Activated CD4-positive, alpha-beta T cell treated with anti-CD3 and anti-CD28 coated beads, Interleukin-2, Interleukin-4, amounts not matched to agents 100 ng/mL and 50 ng/mL, durations not matched to agents 16 hours and 8 hours (primary cell): ENCODE measurements around the gene ATG13.
"Not testable (repeated sequence)": the region's sequence is repeated elsewhere in the genome, so short reads cannot be mapped to it uniquely, and the experiment has no call there.

ENCODE experiments used
- DNase-seq: peaks from one replicate; pipeline ENCODE4 v3.0.0-alpha.2; 2020; ENCODE audit warnings: low spot score

Gene ATG13

GRCh38 chr11:46617134-46617971 lies at the start of gene ATG13, which contains the start of gene HARBI1:
ATG13 (plus strand) TSS chr11:46617553; CDS start chr11:46644292, 26,739 bp downstream.
HARBI1 (minus strand) TSS chr11:46617227; CDS start chr11:46616237, 990 bp downstream.
- DNase-seq = peak; percentile 93

GRCh38 chr11:46570790-46571398 lies 46.5 kb upstream of the ATG13 start:
- DNase-seq = no peak

GRCh38 chr11:46574656-46575055 lies 42.7 kb upstream of the ATG13 start:
- DNase-seq = peak; percentile 23

- no peak for DNase-seq
These were observed 40.3 kb upstream of the ATG13 start for GRCh38 chr11:46577058-46577457.

- no peak for DNase-seq
These were observed 34.8 kb upstream of the ATG13 start for GRCh38 chr11:46582588-46582987.

GRCh38 chr11:46583513-46583912 lies 33.8 kb upstream of the ATG13 start:
- not testable (repeated sequence) for DNase-seq

- no peak for DNase-seq
These were observed 29.2 kb upstream of the ATG13 start for GRCh38 chr11:46588131-46588530.

- no peak for DNase-seq
These were observed 28.4 kb upstream of the ATG13 start for GRCh38 chr11:46588915-46589314.

- no peak for DNase-seq
These were observed 26.4 kb upstream of the ATG13 start for GRCh38 chr11:46590740-46591605.

- DNase-seq = peak; percentile 88
These were observed 23.6 kb upstream of the ATG13 start, which contains the start of gene AMBRA1 for GRCh38 chr11:46593550-46594373. AMBRA1 (minus strand) TSS chr11:46594023; CDS start chr11:46548380, 45,643 bp downstream.

GRCh38 chr11:46594374-46594700 lies 23.0 kb upstream of the ATG13 start:
- DNase-seq = no peak

GRCh38 chr11:46594785-46595184 lies 22.6 kb upstream of the ATG13 start:
- DNase-seq = no peak

GRCh38 chr11:46597155-46597554 lies 20.2 kb upstream of the ATG13 start:
- no peak for DNase-seq

- peak; percentile 60 for DNase-seq
These were observed 19.6 kb upstream of the ATG13 start for GRCh38 chr11:46597609-46598219.

- DNase-seq = no peak
These were observed 17.8 kb upstream of the ATG13 start for GRCh38 chr11:46599340-46600193.

- DNase-seq = no peak
These were observed 17.0 kb upstream of the ATG13 start for GRCh38 chr11:46600194-46600960.

- no peak for DNase-seq
These were observed 16.2 kb upstream of the ATG13 start for GRCh38 chr11:46601129-46601528.

- DNase-seq = no peak
These were observed 13.5 kb upstream of the ATG13 start for GRCh38 chr11:46603704-46604308.

GRCh38 chr11:46604796-46605195 lies 12.6 kb upstream of the ATG13 start:
- no peak for DNase-seq
